Measurements from ENCODE around the gene AKAP13. TPM values are rescaled to one million over a fixed set of nuclear protein-coding genes. Genes with fewer than 3 reads are reported as not detected.
A peak's percentile ranks its signal among the peaks of the same experiment; 100 is the strongest.

AKAP13 gene
- total RNA-seq, 1 donor from 2014 or later: 41.1 TPM

- DNase-seq (ENCODE audit: low read depth): no peak
- no peak overlapping the region for H3K4me3 ChIP-seq (ENCODE audit: low read depth, low read length)
- no peaks in the 10 kb centered on the region for H3K36me3 ChIP-seq (ENCODE audit: control insufficient read depth, insufficient read depth, low read length)
- TF ChIP-seq CTCF (IDR thresholded peaks at IDR 0.05; ENCODE audit: insufficient read depth, low read length, severe bottlenecking): no peak
- H3K27me3 ChIP-seq (ENCODE audit: control insufficient read depth, insufficient read depth, low read length): no peaks in the 10 kb centered on the region
- FAIRE-seq: no peak
These were observed 211.2 kb downstream of the AKAP13 start for GRCh38 chr15:85591622-85592021.

GRCh38 chr15:85592148-85592547 is 211.7 kb downstream of the AKAP13 start:
- no peak for TF ChIP-seq CTCF (IDR thresholded peaks at IDR 0.05; ENCODE audit: insufficient read depth, low read length, severe bottlenecking)
- DNase-seq (ENCODE audit: low read depth): peak; percentile 91
- FAIRE-seq: no peak
- Histone ChIP-seq H3K4me3 (ENCODE audit: low read depth, low read length) (no peak overlapping the region), H3K36me3 (ENCODE audit: control insufficient read depth, insufficient read depth, low read length) (no peaks in the 10 kb centered on the region), H3K27me3 (ENCODE audit: control insufficient read depth, insufficient read depth, low read length) (no peaks in the 10 kb centered on the region)

DNA sequence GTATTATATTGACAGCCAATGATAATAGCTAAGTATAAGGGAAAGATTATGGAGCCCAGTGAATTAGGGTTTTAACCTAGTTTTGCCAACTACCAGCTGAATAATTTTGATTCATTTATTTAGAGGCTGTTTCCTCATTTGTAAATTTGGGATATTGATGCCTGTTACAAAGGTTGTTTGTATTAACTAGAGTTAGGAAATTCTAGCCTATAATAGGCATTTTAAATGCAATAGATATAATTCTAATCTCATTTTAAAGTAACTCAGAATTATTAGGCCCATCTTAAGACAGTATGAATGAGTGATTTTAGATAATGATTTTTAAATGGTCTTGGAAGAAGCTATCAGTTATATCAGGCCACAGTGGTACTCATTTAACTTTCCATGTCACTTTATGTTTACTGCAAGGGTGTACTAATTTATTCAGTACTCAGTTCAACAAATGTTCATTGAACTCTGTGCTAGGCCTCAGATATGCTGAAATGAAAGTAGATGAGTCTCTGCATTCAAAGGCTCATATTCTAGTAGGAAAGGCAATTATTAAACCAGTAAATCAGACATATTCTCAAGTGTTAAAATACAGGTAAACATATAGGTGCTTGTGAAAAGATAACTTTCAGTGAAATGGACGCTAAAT is 213.5 kb downstream of the AKAP13 start:
- no peak for TF ChIP-seq CTCF (IDR thresholded peaks at IDR 0.05; ENCODE audit: insufficient read depth, low read length, severe bottlenecking)
- DNase-seq (ENCODE audit: low read depth) (no peak), FAIRE-seq (no peak)
- Histone ChIP-seq H3K4me3 (ENCODE audit: low read depth, low read length) (no peak overlapping the region), H3K27me3 (ENCODE audit: control insufficient read depth, insufficient read depth, low read length) (no peaks in the 10 kb centered on the region), H3K36me3 (ENCODE audit: control insufficient read depth, insufficient read depth, low read length) (peaks cover 1% of the 10 kb centered on the region)

- TF ChIP-seq CTCF (IDR thresholded peaks at IDR 0.05; ENCODE audit: insufficient read depth, low read length, severe bottlenecking): no peak
- H3K36me3 ChIP-seq (ENCODE audit: control insufficient read depth, insufficient read depth, low read length): peaks cover 1% of the 10 kb centered on the region
- DNase-seq (ENCODE audit: low read depth) (peak; percentile 43), FAIRE-seq (no peak)
- H3K27me3 ChIP-seq (ENCODE audit: control insufficient read depth, insufficient read depth, low read length): no peaks in the 10 kb centered on the region
- no peak overlapping the region for H3K4me3 ChIP-seq (ENCODE audit: low read depth, low read length)
These were observed 215.6 kb downstream of the AKAP13 start for GRCh38 chr15:85595804-85596536.

GRCh38 chr15:85597155-85597815 is 216.9 kb downstream of the AKAP13 start:
- TF ChIP-seq CTCF (IDR thresholded peaks at IDR 0.05; ENCODE audit: insufficient read depth, low read length, severe bottlenecking): no peak
- H3K36me3 ChIP-seq (ENCODE audit: control insufficient read depth, insufficient read depth, low read length): peaks cover 1% of the 10 kb centered on the region
- DNase-seq (ENCODE audit: low read depth): no peak
- no peak for FAIRE-seq
- H3K27me3 ChIP-seq (ENCODE audit: control insufficient read depth, insufficient read depth, low read length): no peaks in the 10 kb centered on the region
- no peak overlapping the region for H3K4me3 ChIP-seq (ENCODE audit: low read depth, low read length)
